Measurements from ENCODE around the gene PPP1R2B. TPM values are rescaled to one million over a fixed set of nuclear protein-coding genes. Genes with fewer than 3 reads are reported as not detected.

PPP1R2B gene
- total RNA-seq, 1 experiment from 2014 or later: not detected

DNA sequence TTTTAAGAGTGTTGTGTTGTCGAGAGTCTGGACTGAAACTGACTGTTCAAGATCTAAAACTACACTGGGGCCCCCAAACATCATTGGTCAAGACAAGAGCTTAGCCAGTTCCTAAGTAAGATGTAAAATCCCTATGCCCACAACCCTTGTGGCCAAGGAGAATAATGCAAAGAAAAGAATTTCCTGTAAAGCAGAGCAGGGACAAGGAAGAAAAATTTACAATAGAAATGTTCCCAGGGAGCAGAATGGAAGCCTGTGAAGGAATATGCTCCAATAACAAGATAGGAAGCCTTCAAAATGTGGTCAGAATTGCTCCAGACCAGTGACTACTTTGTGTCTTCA, 20.4 kb downstream of the PPP1R2B start (continued):
- TF ChIP-seq, protein P1, sequence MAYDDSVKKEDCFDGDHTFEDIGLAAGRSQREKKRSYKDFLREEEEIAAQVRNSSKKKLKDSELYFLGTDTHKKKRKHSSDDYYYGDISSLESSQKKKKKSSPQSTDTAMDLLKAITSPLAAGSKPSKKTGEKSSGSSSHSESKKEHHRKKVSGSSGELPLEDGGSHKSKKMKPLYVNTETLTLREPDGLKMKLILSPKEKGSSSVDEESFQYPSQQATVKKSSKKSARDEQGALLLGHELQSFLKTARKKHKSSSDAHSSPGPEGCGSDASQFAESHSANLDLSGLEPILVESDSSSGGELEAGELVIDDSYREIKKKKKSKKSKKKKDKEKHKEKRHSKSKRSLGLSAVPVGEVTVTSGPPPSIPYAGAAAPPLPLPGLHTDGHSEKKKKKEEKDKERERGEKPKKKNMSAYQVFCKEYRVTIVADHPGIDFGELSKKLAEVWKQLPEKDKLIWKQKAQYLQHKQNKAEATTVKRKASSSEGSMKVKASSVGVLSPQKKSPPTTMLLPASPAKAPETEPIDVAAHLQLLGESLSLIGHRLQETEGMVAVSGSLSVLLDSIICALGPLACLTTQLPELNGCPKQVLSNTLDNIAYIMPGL (CRISPR knock-in tag; IDR thresholded peaks at IDR 0.05): no peak
- no peak for TF ChIP-seq CREB1 (CRISPR knock-in tag; IDR thresholded peaks at IDR 0.05)

DNA sequence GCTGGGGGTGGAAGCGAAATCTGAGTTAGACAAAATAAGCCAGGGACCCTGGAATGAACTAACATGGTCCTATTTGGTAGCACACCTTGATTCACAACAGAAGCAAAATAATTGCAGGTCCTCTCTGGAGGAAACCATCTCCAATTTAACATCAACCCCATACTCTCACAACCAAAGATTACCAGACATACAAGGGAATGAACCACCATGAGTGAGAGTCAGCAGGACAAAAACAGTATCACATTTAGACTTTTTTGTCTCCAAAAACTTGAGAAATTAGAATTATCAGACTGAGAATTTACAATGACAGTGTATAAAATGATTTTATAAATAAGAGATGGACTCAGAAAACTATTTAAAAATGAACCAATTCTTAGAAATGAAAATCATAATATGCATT, 21.1 kb downstream of the PPP1R2B start:
- ChIA-PET CTCF (no interaction called here), POLR2A (no interaction called here)
- H3K9me3 Mint-ChIP-seq: peaks cover 22% of the 10 kb centered on the region
- no peak overlapping the region for H3K27ac Mint-ChIP-seq
- no peaks in the 10 kb centered on the region for H3K27me3 Mint-ChIP-seq (ENCODE audit: low read depth)
- DNase-seq (ENCODE audit: low spot score) (no peak), ATAC-seq (no peak)
- 0 out of 2 replicates have a peak, but pooled peaks cover 4% of the 10 kb centered on the region for H3K4me1 Mint-ChIP-seq
- peaks cover 8% of the 10 kb centered on the region; the same call in 1 of the 2 replicates for H3K36me3 Mint-ChIP-seq
- TF ChIP-seq, protein P2, sequence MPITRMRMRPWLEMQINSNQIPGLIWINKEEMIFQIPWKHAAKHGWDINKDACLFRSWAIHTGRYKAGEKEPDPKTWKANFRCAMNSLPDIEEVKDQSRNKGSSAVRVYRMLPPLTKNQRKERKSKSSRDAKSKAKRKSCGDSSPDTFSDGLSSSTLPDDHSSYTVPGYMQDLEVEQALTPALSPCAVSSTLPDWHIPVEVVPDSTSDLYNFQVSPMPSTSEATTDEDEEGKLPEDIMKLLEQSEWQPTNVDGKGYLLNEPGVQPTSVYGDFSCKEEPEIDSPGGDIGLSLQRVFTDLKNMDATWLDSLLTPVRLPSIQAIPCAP (CRISPR knock-in tag; IDR thresholded peaks at IDR 0.05): no peak
- TF ChIP-seq ZNF138 (CRISPR knock-in tag; conservative IDR thresholded peaks at IDR 0.05) (no peak), ZNF263 (CRISPR knock-in tag; IDR thresholded peaks at IDR 0.05; ENCODE audit: low read depth) (no peak), PRRX2 (CRISPR knock-in tag; IDR thresholded peaks at IDR 0.05) (no peak), OVOL2 (CRISPR knock-in tag; IDR thresholded peaks at IDR 0.05; ENCODE audit: borderline replicate concordance) (no peak), NFYB (CRISPR knock-in tag; conservative IDR thresholded peaks at IDR 0.05; ENCODE audit: low read depth) (no peak), ATF1 (CRISPR knock-in tag; IDR thresholded peaks at IDR 0.05) (no peak), RELA (CRISPR knock-in tag; IDR thresholded peaks at IDR 0.05; ENCODE audit: borderline replicate concordance) (no peak), ZNF317 (CRISPR knock-in tag; IDR thresholded peaks at IDR 0.05; ENCODE audit: borderline replicate concordance, low read depth) (no peak), NR1H2 (CRISPR knock-in tag; IDR thresholded peaks at IDR 0.05) (no peak)
- TF ChIP-seq, protein P3, sequence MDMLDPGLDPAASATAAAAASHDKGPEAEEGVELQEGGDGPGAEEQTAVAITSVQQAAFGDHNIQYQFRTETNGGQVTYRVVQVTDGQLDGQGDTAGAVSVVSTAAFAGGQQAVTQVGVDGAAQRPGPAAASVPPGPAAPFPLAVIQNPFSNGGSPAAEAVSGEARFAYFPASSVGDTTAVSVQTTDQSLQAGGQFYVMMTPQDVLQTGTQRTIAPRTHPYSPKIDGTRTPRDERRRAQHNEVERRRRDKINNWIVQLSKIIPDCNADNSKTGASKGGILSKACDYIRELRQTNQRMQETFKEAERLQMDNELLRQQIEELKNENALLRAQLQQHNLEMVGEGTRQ (CRISPR knock-in tag; IDR thresholded peaks at IDR 0.05): no peak
- TF ChIP-seq, protein P4, sequence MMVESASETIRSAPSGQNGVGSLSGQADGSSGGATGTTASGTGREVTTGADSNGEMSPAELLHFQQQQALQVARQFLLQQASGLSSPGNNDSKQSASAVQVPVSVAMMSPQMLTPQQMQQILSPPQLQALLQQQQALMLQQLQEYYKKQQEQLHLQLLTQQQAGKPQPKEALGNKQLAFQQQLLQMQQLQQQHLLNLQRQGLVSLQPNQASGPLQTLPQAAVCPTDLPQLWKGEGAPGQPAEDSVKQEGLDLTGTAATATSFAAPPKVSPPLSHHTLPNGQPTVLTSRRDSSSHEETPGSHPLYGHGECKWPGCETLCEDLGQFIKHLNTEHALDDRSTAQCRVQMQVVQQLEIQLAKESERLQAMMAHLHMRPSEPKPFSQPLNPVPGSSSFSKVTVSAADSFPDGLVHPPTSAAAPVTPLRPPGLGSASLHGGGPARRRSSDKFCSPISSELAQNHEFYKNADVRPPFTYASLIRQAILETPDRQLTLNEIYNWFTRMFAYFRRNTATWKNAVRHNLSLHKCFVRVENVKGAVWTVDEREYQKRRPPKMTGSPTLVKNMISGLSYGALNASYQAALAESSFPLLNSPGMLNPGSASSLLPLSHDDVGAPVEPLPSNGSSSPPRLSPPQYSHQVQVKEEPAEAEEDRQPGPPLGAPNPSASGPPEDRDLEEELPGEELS (CRISPR knock-in tag; IDR thresholded peaks at IDR 0.05): no peak
- TF ChIP-seq, protein P5, sequence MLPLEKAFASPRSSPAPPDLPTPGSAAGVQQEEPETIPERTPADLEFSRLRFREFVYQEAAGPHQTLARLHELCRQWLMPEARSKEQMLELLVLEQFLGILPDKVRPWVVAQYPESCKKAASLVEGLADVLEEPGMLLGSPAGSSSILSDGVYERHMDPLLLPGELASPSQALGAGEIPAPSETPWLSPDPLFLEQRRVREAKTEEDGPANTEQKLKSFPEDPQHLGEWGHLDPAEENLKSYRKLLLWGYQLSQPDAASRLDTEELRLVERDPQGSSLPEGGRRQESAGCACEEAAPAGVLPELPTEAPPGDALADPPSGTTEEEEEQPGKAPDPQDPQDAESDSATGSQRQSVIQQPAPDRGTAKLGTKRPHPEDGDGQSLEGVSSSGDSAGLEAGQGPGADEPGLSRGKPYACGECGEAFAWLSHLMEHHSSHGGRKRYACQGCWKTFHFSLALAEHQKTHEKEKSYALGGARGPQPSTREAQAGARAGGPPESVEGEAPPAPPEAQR (CRISPR knock-in tag; IDR thresholded peaks at IDR 0.05): no peak
- TF ChIP-seq, protein P6, sequence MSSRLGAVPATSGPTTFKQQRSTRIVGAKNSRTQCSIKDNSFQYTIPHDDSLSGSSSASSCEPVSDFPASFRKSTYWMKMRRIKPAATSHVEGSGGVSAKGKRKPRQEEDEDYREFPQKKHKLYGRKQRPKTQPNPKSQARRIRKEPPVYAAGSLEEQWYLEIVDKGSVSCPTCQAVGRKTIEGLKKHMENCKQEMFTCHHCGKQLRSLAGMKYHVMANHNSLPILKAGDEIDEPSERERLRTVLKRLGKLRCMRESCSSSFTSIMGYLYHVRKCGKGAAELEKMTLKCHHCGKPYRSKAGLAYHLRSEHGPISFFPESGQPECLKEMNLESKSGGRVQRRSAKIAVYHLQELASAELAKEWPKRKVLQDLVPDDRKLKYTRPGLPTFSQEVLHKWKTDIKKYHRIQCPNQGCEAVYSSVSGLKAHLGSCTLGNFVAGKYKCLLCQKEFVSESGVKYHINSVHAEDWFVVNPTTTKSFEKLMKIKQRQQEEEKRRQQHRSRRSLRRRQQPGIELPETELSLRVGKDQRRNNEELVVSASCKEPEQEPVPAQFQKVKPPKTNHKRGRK (CRISPR knock-in tag; IDR thresholded peaks at IDR 0.05; ENCODE audit: borderline replicate concordance): no peak
- TF ChIP-seq, protein P7, sequence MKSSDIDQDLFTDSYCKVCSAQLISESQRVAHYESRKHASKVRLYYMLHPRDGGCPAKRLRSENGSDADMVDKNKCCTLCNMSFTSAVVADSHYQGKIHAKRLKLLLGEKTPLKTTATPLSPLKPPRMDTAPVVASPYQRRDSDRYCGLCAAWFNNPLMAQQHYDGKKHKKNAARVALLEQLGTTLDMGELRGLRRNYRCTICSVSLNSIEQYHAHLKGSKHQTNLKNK (CRISPR knock-in tag; IDR thresholded peaks at IDR 0.05): no peak
- TF ChIP-seq, protein P8, sequence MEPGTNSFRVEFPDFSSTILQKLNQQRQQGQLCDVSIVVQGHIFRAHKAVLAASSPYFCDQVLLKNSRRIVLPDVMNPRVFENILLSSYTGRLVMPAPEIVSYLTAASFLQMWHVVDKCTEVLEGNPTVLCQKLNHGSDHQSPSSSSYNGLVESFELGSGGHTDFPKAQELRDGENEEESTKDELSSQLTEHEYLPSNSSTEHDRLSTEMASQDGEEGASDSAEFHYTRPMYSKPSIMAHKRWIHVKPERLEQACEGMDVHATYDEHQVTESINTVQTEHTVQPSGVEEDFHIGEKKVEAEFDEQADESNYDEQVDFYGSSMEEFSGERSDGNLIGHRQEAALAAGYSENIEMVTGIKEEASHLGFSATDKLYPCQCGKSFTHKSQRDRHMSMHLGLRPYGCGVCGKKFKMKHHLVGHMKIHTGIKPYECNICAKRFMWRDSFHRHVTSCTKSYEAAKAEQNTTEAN (CRISPR knock-in tag; IDR thresholded peaks at IDR 0.05): no peak
- TF ChIP-seq, protein P9, sequence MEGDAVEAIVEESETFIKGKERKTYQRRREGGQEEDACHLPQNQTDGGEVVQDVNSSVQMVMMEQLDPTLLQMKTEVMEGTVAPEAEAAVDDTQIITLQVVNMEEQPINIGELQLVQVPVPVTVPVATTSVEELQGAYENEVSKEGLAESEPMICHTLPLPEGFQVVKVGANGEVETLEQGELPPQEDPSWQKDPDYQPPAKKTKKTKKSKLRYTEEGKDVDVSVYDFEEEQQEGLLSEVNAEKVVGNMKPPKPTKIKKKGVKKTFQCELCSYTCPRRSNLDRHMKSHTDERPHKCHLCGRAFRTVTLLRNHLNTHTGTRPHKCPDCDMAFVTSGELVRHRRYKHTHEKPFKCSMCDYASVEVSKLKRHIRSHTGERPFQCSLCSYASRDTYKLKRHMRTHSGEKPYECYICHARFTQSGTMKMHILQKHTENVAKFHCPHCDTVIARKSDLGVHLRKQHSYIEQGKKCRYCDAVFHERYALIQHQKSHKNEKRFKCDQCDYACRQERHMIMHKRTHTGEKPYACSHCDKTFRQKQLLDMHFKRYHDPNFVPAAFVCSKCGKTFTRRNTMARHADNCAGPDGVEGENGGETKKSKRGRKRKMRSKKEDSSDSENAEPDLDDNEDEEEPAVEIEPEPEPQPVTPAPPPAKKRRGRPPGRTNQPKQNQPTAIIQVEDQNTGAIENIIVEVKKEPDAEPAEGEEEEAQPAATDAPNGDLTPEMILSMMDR (IDR thresholded peaks at IDR 0.05): no peak
- no peak overlapping the region for H3K4me3 Mint-ChIP-seq
